ENCODE results near the gene CCDC188. TPM values are rescaled to one million over a fixed set of nuclear protein-coding genes. Genes with fewer than 3 reads are reported as not detected.
A peak's percentile ranks its signal among the peaks of the same experiment; 100 is the strongest.

The CCDC188 gene
- total RNA-seq, 1 donor = 0.36 TPM

DNA sequence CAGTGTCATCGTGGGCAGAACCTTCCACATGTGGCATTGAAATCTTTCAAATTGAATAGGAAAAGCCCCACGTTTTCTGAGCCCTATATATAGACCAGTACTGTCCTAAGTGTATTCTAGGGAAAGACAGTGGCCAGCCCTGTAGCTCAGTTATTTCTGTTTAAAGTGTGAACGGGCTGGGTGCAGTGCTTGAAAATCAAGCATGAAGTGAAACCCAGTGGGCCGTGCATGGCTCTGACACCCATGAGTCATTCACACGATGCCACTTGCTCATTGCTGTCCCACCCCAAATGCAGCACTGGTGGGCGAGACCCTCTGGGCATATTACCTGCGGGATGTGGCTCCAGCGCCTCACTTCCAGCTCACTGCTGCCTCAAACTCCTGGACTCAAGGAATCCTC lies 29.8 kb upstream of the CCDC188 start:
- Histone ChIP-seq H3K79me2 (ENCODE audit: insufficient read depth, low read length) (no peaks in the 10 kb centered on the region), H3K27ac (ENCODE audit: low read depth, low read length) (no peak overlapping the region), H3K4me2 (ENCODE audit: insufficient read depth, low read length) (no peak overlapping the region), H4K20me1 (ENCODE audit: insufficient read depth, low read length) (no peaks in the 10 kb centered on the region), H3K9me3 (ENCODE audit: low read depth, low read length) (no peaks in the 10 kb centered on the region), H2AFZ (ENCODE audit: low read length) (no peak overlapping the region), H3K27me3 (ENCODE audit: insufficient read depth, low read length) (no peaks in the 10 kb centered on the region), H3K4me3 (ENCODE audit: insufficient read depth, low read length) (no peak overlapping the region), H3K4me1 (ENCODE audit: insufficient read depth, low read length) (no peaks in the 10 kb centered on the region), H3K36me3 (ENCODE audit: insufficient read depth, low read length) (no peaks in the 10 kb centered on the region)
- DNase-seq (ENCODE audit: insufficient read length, low spot score, missing footprints) = no peak
- TF ChIP-seq, protein P1, sequence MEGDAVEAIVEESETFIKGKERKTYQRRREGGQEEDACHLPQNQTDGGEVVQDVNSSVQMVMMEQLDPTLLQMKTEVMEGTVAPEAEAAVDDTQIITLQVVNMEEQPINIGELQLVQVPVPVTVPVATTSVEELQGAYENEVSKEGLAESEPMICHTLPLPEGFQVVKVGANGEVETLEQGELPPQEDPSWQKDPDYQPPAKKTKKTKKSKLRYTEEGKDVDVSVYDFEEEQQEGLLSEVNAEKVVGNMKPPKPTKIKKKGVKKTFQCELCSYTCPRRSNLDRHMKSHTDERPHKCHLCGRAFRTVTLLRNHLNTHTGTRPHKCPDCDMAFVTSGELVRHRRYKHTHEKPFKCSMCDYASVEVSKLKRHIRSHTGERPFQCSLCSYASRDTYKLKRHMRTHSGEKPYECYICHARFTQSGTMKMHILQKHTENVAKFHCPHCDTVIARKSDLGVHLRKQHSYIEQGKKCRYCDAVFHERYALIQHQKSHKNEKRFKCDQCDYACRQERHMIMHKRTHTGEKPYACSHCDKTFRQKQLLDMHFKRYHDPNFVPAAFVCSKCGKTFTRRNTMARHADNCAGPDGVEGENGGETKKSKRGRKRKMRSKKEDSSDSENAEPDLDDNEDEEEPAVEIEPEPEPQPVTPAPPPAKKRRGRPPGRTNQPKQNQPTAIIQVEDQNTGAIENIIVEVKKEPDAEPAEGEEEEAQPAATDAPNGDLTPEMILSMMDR (IDR thresholded peaks at IDR 0.05; ENCODE audit: extremely low read depth, low read depth, low read length) = peak; percentile 4

DNA sequence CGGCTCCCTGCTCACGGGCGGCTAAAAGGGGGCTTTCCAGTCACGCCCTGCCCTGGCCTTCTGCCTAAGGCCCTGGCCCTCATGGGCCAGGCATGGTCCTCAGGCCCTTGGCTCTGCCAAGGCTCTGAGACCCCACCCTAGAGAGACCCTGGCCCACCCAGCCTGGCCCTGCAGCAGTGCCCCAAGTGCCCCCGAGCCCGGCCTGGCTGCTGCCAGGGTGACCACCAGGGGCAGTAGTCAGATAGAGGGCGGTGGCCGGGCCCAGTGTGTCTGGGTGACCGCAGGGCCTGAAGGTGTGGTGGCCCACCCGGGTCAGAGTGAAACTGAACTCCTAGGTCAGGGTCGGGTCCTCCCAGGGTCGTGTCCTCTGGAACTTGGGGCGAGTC lies 29.4 kb upstream of the CCDC188 start:
- TF ChIP-seq, protein P1 (IDR thresholded peaks at IDR 0.05; ENCODE audit: extremely low read depth, low read depth, low read length) = no peak
- H3K27ac ChIP-seq (ENCODE audit: low read depth, low read length) = no peak overlapping the region
- no peak overlapping the region for H3K4me3 ChIP-seq (ENCODE audit: insufficient read depth, low read length)
- no peak overlapping the region for H3K4me2 ChIP-seq (ENCODE audit: insufficient read depth, low read length)
- no peak for DNase-seq (ENCODE audit: insufficient read length, low spot score, missing footprints)
- no peaks in the 10 kb centered on the region for H3K9me3 ChIP-seq (ENCODE audit: low read depth, low read length)
- no peaks in the 10 kb centered on the region for H3K27me3 ChIP-seq (ENCODE audit: insufficient read depth, low read length)
- no peaks in the 10 kb centered on the region for H4K20me1 ChIP-seq (ENCODE audit: insufficient read depth, low read length)
- H3K36me3 ChIP-seq (ENCODE audit: insufficient read depth, low read length) = no peaks in the 10 kb centered on the region
- H2AFZ ChIP-seq (ENCODE audit: low read length) = no peak overlapping the region
- H3K79me2 ChIP-seq (ENCODE audit: insufficient read depth, low read length) = no peaks in the 10 kb centered on the region
- no peaks in the 10 kb centered on the region for H3K4me1 ChIP-seq (ENCODE audit: insufficient read depth, low read length)

DNA sequence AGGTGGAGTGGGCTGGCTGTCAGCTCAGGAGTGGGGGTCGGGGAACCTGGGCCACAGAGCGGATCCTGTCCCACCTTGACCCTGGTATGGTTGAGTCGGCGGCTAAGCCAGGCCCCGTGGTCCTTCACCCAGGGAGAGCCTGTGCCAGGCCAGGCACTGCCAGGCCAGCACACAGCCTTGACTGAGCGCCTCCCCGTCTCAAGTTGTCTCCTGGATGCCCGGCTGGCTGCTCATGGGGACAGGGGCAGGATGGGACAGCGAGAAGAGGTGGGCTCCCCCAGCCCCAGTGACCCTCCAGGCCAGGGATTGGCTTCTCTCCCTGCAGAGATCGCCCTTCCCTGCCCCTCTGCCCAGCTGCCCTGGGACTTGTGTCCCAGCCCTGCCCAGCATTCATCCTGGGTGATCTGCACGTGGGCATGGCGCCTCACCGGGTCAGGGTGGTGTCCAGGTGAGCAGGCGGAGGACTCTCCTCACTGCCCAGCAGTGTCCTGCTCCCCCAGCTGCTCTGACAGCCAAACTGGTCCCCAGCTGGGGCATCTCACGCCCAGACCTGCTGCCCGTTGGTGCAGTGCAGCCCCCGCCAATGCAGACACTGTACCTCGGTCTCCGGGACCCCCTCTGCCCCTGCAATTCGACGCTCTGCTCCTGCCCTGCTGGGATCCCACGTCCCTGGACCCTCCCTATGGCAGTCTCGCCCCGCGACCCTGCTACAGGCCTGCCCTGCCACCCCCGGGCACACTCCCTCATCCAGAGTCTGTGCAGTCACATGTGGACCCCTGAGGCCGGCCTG lies 28.8 kb upstream of the CCDC188 start:
- TF ChIP-seq, protein P1 (IDR thresholded peaks at IDR 0.05; ENCODE audit: extremely low read depth, low read depth, low read length) = no peak

GRCh38 chr22:20178915-20179227 lies 28.0 kb upstream of the CCDC188 start:
- no peaks in the 10 kb centered on the region for H3K27me3 ChIP-seq (ENCODE audit: insufficient read depth, low read length)
- no peaks in the 10 kb centered on the region for H3K79me2 ChIP-seq (ENCODE audit: insufficient read depth, low read length)
- H3K27ac ChIP-seq (ENCODE audit: low read depth, low read length) = no peak overlapping the region
- TF ChIP-seq, protein P1 (IDR thresholded peaks at IDR 0.05; ENCODE audit: extremely low read depth, low read depth, low read length) = no peak
- no peak overlapping the region for H3K4me3 ChIP-seq (ENCODE audit: insufficient read depth, low read length)
- no peaks in the 10 kb centered on the region for H3K4me1 ChIP-seq (ENCODE audit: insufficient read depth, low read length)
- no peaks in the 10 kb centered on the region for H3K36me3 ChIP-seq (ENCODE audit: insufficient read depth, low read length)
- no peaks in the 10 kb centered on the region for H4K20me1 ChIP-seq (ENCODE audit: insufficient read depth, low read length)
- no peaks in the 10 kb centered on the region for H3K9me3 ChIP-seq (ENCODE audit: low read depth, low read length)
- H2AFZ ChIP-seq (ENCODE audit: low read length) = no peak overlapping the region
- H3K4me2 ChIP-seq (ENCODE audit: insufficient read depth, low read length) = no peak overlapping the region
- DNase-seq (ENCODE audit: insufficient read length, low spot score, missing footprints) = no peak

More for the DNA sequence above, 28.8 kb upstream of the CCDC188 start:
- H3K79me2 ChIP-seq (ENCODE audit: insufficient read depth, low read length) = no peaks in the 10 kb centered on the region
- H3K36me3 ChIP-seq (ENCODE audit: insufficient read depth, low read length) = no peaks in the 10 kb centered on the region
- H3K4me1 ChIP-seq (ENCODE audit: insufficient read depth, low read length) = no peaks in the 10 kb centered on the region
- no peak overlapping the region for H3K4me2 ChIP-seq (ENCODE audit: insufficient read depth, low read length)
- H4K20me1 ChIP-seq (ENCODE audit: insufficient read depth, low read length) = no peaks in the 10 kb centered on the region
- no peak overlapping the region for H3K4me3 ChIP-seq (ENCODE audit: insufficient read depth, low read length)
- no peak overlapping the region for H2AFZ ChIP-seq (ENCODE audit: low read length)
- DNase-seq (ENCODE audit: insufficient read length, low spot score, missing footprints) = no peak
- H3K9me3 ChIP-seq (ENCODE audit: low read depth, low read length) = no peaks in the 10 kb centered on the region
- H3K27ac ChIP-seq (ENCODE audit: low read depth, low read length) = no peak overlapping the region
- no peaks in the 10 kb centered on the region for H3K27me3 ChIP-seq (ENCODE audit: insufficient read depth, low read length)
